ENCODE data around the gene GPR25. TPM values are rescaled to one million over a fixed set of nuclear protein-coding genes. Genes with fewer than 3 reads are reported as not detected.
A peak's percentile ranks its signal among the peaks of the same experiment; 100 is the strongest.

GPR25 gene
- total and polyA plus RNA-seq, 4 donors, result 0.44 to 0.63 TPM; not detected in 2

- Histone ChIP-seq H3K4me1 (ENCODE audit: control insufficient read depth, insufficient read depth, low read length) (peaks cover 12% of the 10 kb centered on the region), H3K27me3 (ENCODE audit: control insufficient read depth, insufficient read depth, low read length) (peaks cover 7% of the 10 kb centered on the region), H3K9me3 (ENCODE audit: control insufficient read depth, insufficient read depth, low read length) (no peaks in the 10 kb centered on the region), H3K36me3 (ENCODE audit: control insufficient read depth, insufficient read depth, low read length) (no peaks in the 10 kb centered on the region), H3K4me3 (ENCODE audit: low read depth, low read length) (no peak overlapping the region), H3K27ac (ENCODE audit: low read depth, low read length) (no peak overlapping the region)
- WGBS (ENCODE audit: insufficient coverage), result 70% methylated on average over 2 of the region's 6 CpGs
- no peak for DNase-seq (ENCODE audit: low read depth in 4 of 6, low spot score in 6 of 6)
These were observed 13.0 kb downstream of the GPR25 start for GRCh38 chr1:200885623-200886402.

GRCh38 chr1:200886594-200886993 lies 13.8 kb downstream of the GPR25 start:
- WGBS (ENCODE audit: insufficient coverage), result no CpG with 5 or more reads among the region's 2 CpGs
- Histone ChIP-seq H3K4me1 (ENCODE audit: control insufficient read depth, insufficient read depth, low read length) (peaks cover 19% of the 10 kb centered on the region), H3K27ac (ENCODE audit: low read depth, low read length) (no peak overlapping the region), H3K27me3 (ENCODE audit: control insufficient read depth, insufficient read depth, low read length) (peaks cover 13% of the 10 kb centered on the region), H3K36me3 (ENCODE audit: control insufficient read depth, insufficient read depth, low read length) (no peaks in the 10 kb centered on the region), H3K9me3 (ENCODE audit: control insufficient read depth, insufficient read depth, low read length) (no peaks in the 10 kb centered on the region), H3K4me3 (ENCODE audit: low read depth, low read length) (no peak overlapping the region)
- DNase-seq (ENCODE audit: low read depth in 4 of 6, low spot score in 6 of 6), result no peak

- H3K9me3 ChIP-seq (ENCODE audit: control insufficient read depth, insufficient read depth, low read length), result no peaks in the 10 kb centered on the region
- 51% methylated on average over 3 of the region's 11 CpGs for WGBS (ENCODE audit: insufficient coverage)
These were observed 14.3 kb downstream of the GPR25 start for GRCh38 chr1:200887036-200887435.

GRCh38 chr1:200887772-200888348 lies 15.1 kb downstream of the GPR25 start:
- H3K4me3 ChIP-seq (ENCODE audit: low read depth, low read length), result no peak overlapping the region
- peaks cover 27% of the 10 kb centered on the region for H3K4me1 ChIP-seq (ENCODE audit: control insufficient read depth, insufficient read depth, low read length)
- peaks cover 19% of the 10 kb centered on the region for H3K27me3 ChIP-seq (ENCODE audit: control insufficient read depth, insufficient read depth, low read length)
- no peak overlapping the region for H3K27ac ChIP-seq (ENCODE audit: low read depth, low read length)
- WGBS (ENCODE audit: insufficient coverage), result 68% methylated on average over 9 of the region's 9 CpGs
- DNase-seq (ENCODE audit: low read depth in 4 of 6, low spot score in 6 of 6), result no peak
- H3K36me3 ChIP-seq (ENCODE audit: control insufficient read depth, insufficient read depth, low read length), result no peaks in the 10 kb centered on the region
- H3K9me3 ChIP-seq (ENCODE audit: control insufficient read depth, insufficient read depth, low read length), result no peaks in the 10 kb centered on the region

More at GRCh38 chr1:200887036-200887435, 14.3 kb downstream of the GPR25 start:
- Histone ChIP-seq H3K36me3 (ENCODE audit: control insufficient read depth, insufficient read depth, low read length) (no peaks in the 10 kb centered on the region), H3K27ac (ENCODE audit: low read depth, low read length) (no peak overlapping the region), H3K4me1 (ENCODE audit: control insufficient read depth, insufficient read depth, low read length) (peaks cover 23% of the 10 kb centered on the region), H3K4me3 (ENCODE audit: low read depth, low read length) (no peak overlapping the region), H3K27me3 (ENCODE audit: control insufficient read depth, insufficient read depth, low read length) (peaks cover 16% of the 10 kb centered on the region)
- no peak for DNase-seq (ENCODE audit: low read depth in 4 of 6, low spot score in 6 of 6)

GRCh38 chr1:200888349-200888838 lies 15.6 kb downstream of the GPR25 start:
- Histone ChIP-seq H3K27me3 (ENCODE audit: control insufficient read depth, insufficient read depth, low read length) (peaks cover 21% of the 10 kb centered on the region), H3K4me3 (ENCODE audit: low read depth, low read length) (no peak overlapping the region), H3K4me1 (ENCODE audit: control insufficient read depth, insufficient read depth, low read length) (peaks cover 29% of the 10 kb centered on the region), H3K9me3 (ENCODE audit: control insufficient read depth, insufficient read depth, low read length) (no peaks in the 10 kb centered on the region), H3K36me3 (ENCODE audit: control insufficient read depth, insufficient read depth, low read length) (no peaks in the 10 kb centered on the region), H3K27ac (ENCODE audit: low read depth, low read length) (no peak overlapping the region)
- DNase-seq (ENCODE audit: low read depth in 4 of 6, low spot score in 6 of 6), result no peak
- 50% methylated on average over 3 of the region's 7 CpGs for WGBS (ENCODE audit: insufficient coverage)

GRCh38 chr1:200889571-200889970 lies 16.8 kb downstream of the GPR25 start:
- H3K27me3 ChIP-seq (ENCODE audit: control insufficient read depth, insufficient read depth, low read length), result peaks cover 23% of the 10 kb centered on the region
- DNase-seq (ENCODE audit: low read depth in 4 of 6, low spot score in 6 of 6), result no peak
- WGBS (ENCODE audit: insufficient coverage), result 100% methylated on average over 1 of the region's 2 CpGs
- H3K4me3 ChIP-seq (ENCODE audit: low read depth, low read length), result no peak overlapping the region
- H3K4me1 ChIP-seq (ENCODE audit: control insufficient read depth, insufficient read depth, low read length), result peaks cover 35% of the 10 kb centered on the region
- no peak overlapping the region for H3K27ac ChIP-seq (ENCODE audit: low read depth, low read length)
- H3K9me3 ChIP-seq (ENCODE audit: control insufficient read depth, insufficient read depth, low read length), result no peaks in the 10 kb centered on the region
- H3K36me3 ChIP-seq (ENCODE audit: control insufficient read depth, insufficient read depth, low read length), result no peaks in the 10 kb centered on the region

- WGBS (ENCODE audit: insufficient coverage), result 97% methylated on average over 6 of the region's 15 CpGs
- DNase-seq (ENCODE audit: low read depth in 4 of 6, low spot score in 6 of 6), result no peak
- Histone ChIP-seq H3K4me3 (ENCODE audit: low read depth, low read length) (no peak overlapping the region), H3K4me1 (ENCODE audit: control insufficient read depth, insufficient read depth, low read length) (peaks cover 39% of the 10 kb centered on the region), H3K9me3 (ENCODE audit: control insufficient read depth, insufficient read depth, low read length) (no peaks in the 10 kb centered on the region), H3K27ac (ENCODE audit: low read depth, low read length) (no peak overlapping the region), H3K27me3 (ENCODE audit: control insufficient read depth, insufficient read depth, low read length) (peaks cover 23% of the 10 kb centered on the region), H3K36me3 (ENCODE audit: control insufficient read depth, insufficient read depth, low read length) (peaks cover 2% of the 10 kb centered on the region)
These were observed 17.2 kb downstream of the GPR25 start for GRCh38 chr1:200890027-200890426.

GRCh38 chr1:200890818-200891773 lies 18.3 kb downstream of the GPR25 start:
- Histone ChIP-seq H3K4me3 (ENCODE audit: low read depth, low read length) (peak overlapping the region; percentile 67), H3K27ac (ENCODE audit: low read depth, low read length) (peak overlapping the region; percentile 26), H3K9me3 (ENCODE audit: control insufficient read depth, insufficient read depth, low read length) (no peaks in the 10 kb centered on the region), H3K4me1 (ENCODE audit: control insufficient read depth, insufficient read depth, low read length) (peaks cover 49% of the 10 kb centered on the region), H3K27me3 (ENCODE audit: control insufficient read depth, insufficient read depth, low read length) (peaks cover 23% of the 10 kb centered on the region), H3K36me3 (ENCODE audit: control insufficient read depth, insufficient read depth, low read length) (peaks cover 2% of the 10 kb centered on the region)
- under 1% methylated on average over 71 of the region's 72 CpGs for WGBS (ENCODE audit: insufficient coverage)
- DNase-seq (ENCODE audit: low read depth in 4 of 6, low spot score in 6 of 6), result peak; percentile 32 to 88 (median 58)

GRCh38 chr1:200891774-200892157 lies 19.0 kb downstream of the GPR25 start:
- peak in 2 of 6 donors; percentile 39 to 63 for DNase-seq (ENCODE audit: low read depth in 4 of 6, low spot score in 6 of 6)
- peak overlapping the region; percentile 26 for H3K27ac ChIP-seq (ENCODE audit: low read depth, low read length)
- 7% methylated on average over 5 of the region's 8 CpGs for WGBS (ENCODE audit: insufficient coverage)

More at GRCh38 chr1:200891774-200892157, 19.0 kb downstream of the GPR25 start:
- H3K36me3 ChIP-seq (ENCODE audit: control insufficient read depth, insufficient read depth, low read length), result peaks cover 2% of the 10 kb centered on the region
- peak overlapping the region; percentile 67 for H3K4me3 ChIP-seq (ENCODE audit: low read depth, low read length)
- H3K27me3 ChIP-seq (ENCODE audit: control insufficient read depth, insufficient read depth, low read length), result peaks cover 23% of the 10 kb centered on the region
- H3K9me3 ChIP-seq (ENCODE audit: control insufficient read depth, insufficient read depth, low read length), result no peaks in the 10 kb centered on the region
- H3K4me1 ChIP-seq (ENCODE audit: control insufficient read depth, insufficient read depth, low read length), result peaks cover 49% of the 10 kb centered on the region
